Measurements from ENCODE around the gene S100A16.

The S100A16 gene

GRCh38 chr1:153587314-153587713 is 25.6 kb downstream of the S100A16 start:
- Histone ChIP-seq H2BK5ac (ENCODE audit: low read length) (no peak overlapping the region), H2BK120ac (ENCODE audit: low read depth, low read length) (no peak overlapping the region), H4K91ac (ENCODE audit: low read depth, low read length, poor library complexity) (no peak overlapping the region), H3K18ac (ENCODE audit: low read length) (peak overlapping the region; percentile 48), H3K14ac (ENCODE audit: low read length) (no peak overlapping the region), H3K4me1 (ENCODE audit: control insufficient read depth in 2 of 2, insufficient read depth in 1 of 2, low read depth in 1 of 2, low read length in 2 of 2) (peaks cover 3 to 5% of the 10 kb centered on the region in 2 donors), H3K27me3 (ENCODE audit: control insufficient read depth in 3 of 3, insufficient read depth in 3 of 3, low read depth in 1 of 3, low read length in 3 of 3) (no peaks in the 10 kb centered on the region), H3K79me1 (ENCODE audit: low read depth, low read length) (no peaks in the 10 kb centered on the region), H3K27ac (replicated peaks; ENCODE audit: low read length) (no peak overlapping the region), H3K9me3 (replicated peaks in 1 of 2; ENCODE audit: control insufficient read depth in 2 of 2, insufficient read depth in 1 of 2, low read depth in 1 of 2, low read length in 2 of 2) (no peaks in the 10 kb centered on the region), H2BK15ac (ENCODE audit: low read length) (no peak overlapping the region), H3K4ac (ENCODE audit: low read length) (no peak overlapping the region), H3K4me3 (ENCODE audit: low read length in 2 of 2) (no peak overlapping the region), H4K8ac (ENCODE audit: low read depth, low read length) (no peak overlapping the region), H3K4me2 (ENCODE audit: insufficient read depth, low read length, poor library complexity, severe bottlenecking) (no peak overlapping the region), H3K9ac (ENCODE audit: low read depth, low read length, poor library complexity) (no peak overlapping the region), H2AK5ac (ENCODE audit: low read depth, low read length) (no peak overlapping the region), H3K36me3 (replicated peaks in 1 of 2; ENCODE audit: control insufficient read depth in 2 of 2, insufficient read depth in 2 of 2, low read length in 2 of 2) (no peaks in the 10 kb centered on the region), H3K23ac (ENCODE audit: low read depth, low read length, poor library complexity) (no peak overlapping the region), H2BK12ac (ENCODE audit: low read length) (no peak overlapping the region), H2AFZ (ENCODE audit: low read length) (no peak overlapping the region)
- no peak for DNase-seq (ENCODE audit: low spot score)
- no CpG with 5 or more reads among the region's 5 CpGs for WGBS, 2 donors (ENCODE audit: extremely low coverage in 2 of 2, insufficient read length in 2 of 2, insufficient replicate concordance in 1 of 2)

- peaks cover 3 to 4% of the 10 kb centered on the region in 2 donors for H3K4me1 ChIP-seq (ENCODE audit: control insufficient read depth in 2 of 2, insufficient read depth in 1 of 2, low read depth in 1 of 2, low read length in 2 of 2)
These were observed 26.6 kb downstream of the S100A16 start for GRCh38 chr1:153586347-153586746.

GRCh38 chr1:153585006-153585405 is 27.9 kb downstream of the S100A16 start:
- no peak overlapping the region for H2AFZ ChIP-seq (ENCODE audit: low read length)
- no peaks in the 10 kb centered on the region for H3K36me3 ChIP-seq (replicated peaks in 1 of 2; ENCODE audit: control insufficient read depth in 2 of 2, insufficient read depth in 2 of 2, low read length in 2 of 2)
- H4K91ac ChIP-seq (ENCODE audit: low read depth, low read length, poor library complexity): no peak overlapping the region
- H3K4me3 ChIP-seq (ENCODE audit: low read length in 2 of 2): no peak overlapping the region
- H3K23ac ChIP-seq (ENCODE audit: low read depth, low read length, poor library complexity): no peak overlapping the region
- no peak overlapping the region for H2BK12ac ChIP-seq (ENCODE audit: low read length)
- H4K8ac ChIP-seq (ENCODE audit: low read depth, low read length): no peak overlapping the region
- no peak overlapping the region for H2BK15ac ChIP-seq (ENCODE audit: low read length)
- no CpG with 5 or more reads among the region's 1 CpG for WGBS, 2 donors (ENCODE audit: extremely low coverage in 2 of 2, insufficient read length in 2 of 2, insufficient replicate concordance in 1 of 2)
- H3K79me1 ChIP-seq (ENCODE audit: low read depth, low read length): no peaks in the 10 kb centered on the region
- H3K4ac ChIP-seq (ENCODE audit: low read length): no peak overlapping the region
- peaks cover 3 to 4% of the 10 kb centered on the region in 2 donors for H3K4me1 ChIP-seq (ENCODE audit: control insufficient read depth in 2 of 2, insufficient read depth in 1 of 2, low read depth in 1 of 2, low read length in 2 of 2)
- H2BK5ac ChIP-seq (ENCODE audit: low read length): no peak overlapping the region
- no peak overlapping the region for H2BK120ac ChIP-seq (ENCODE audit: low read depth, low read length)
- H3K27me3 ChIP-seq (ENCODE audit: control insufficient read depth in 3 of 3, insufficient read depth in 3 of 3, low read depth in 1 of 3, low read length in 3 of 3): no peaks in the 10 kb centered on the region
- no peak overlapping the region for H3K18ac ChIP-seq (ENCODE audit: low read length)
- no peak for DNase-seq (ENCODE audit: low spot score)
- H3K9me3 ChIP-seq (replicated peaks in 1 of 2; ENCODE audit: control insufficient read depth in 2 of 2, insufficient read depth in 1 of 2, low read depth in 1 of 2, low read length in 2 of 2): no peaks in the 10 kb centered on the region
- H2AK5ac ChIP-seq (ENCODE audit: low read depth, low read length): no peak overlapping the region
- H3K4me2 ChIP-seq (ENCODE audit: insufficient read depth, low read length, poor library complexity, severe bottlenecking): no peak overlapping the region
- no peak overlapping the region for H3K14ac ChIP-seq (ENCODE audit: low read length)
- H3K27ac ChIP-seq (replicated peaks; ENCODE audit: low read length): no peak overlapping the region
- no peak overlapping the region for H3K9ac ChIP-seq (ENCODE audit: low read depth, low read length, poor library complexity)

More at GRCh38 chr1:153586347-153586746, 26.6 kb downstream of the S100A16 start:
- Histone ChIP-seq H3K18ac (ENCODE audit: low read length) (no peak overlapping the region), H4K91ac (ENCODE audit: low read depth, low read length, poor library complexity) (no peak overlapping the region), H3K27ac (replicated peaks; ENCODE audit: low read length) (no peak overlapping the region), H3K4ac (ENCODE audit: low read length) (no peak overlapping the region), H3K79me1 (ENCODE audit: low read depth, low read length) (no peaks in the 10 kb centered on the region), H3K27me3 (ENCODE audit: control insufficient read depth in 3 of 3, insufficient read depth in 3 of 3, low read depth in 1 of 3, low read length in 3 of 3) (no peaks in the 10 kb centered on the region), H4K8ac (ENCODE audit: low read depth, low read length) (no peak overlapping the region), H2BK120ac (ENCODE audit: low read depth, low read length) (no peak overlapping the region), H2AK5ac (ENCODE audit: low read depth, low read length) (no peak overlapping the region), H3K4me3 (ENCODE audit: low read length in 2 of 2) (no peak overlapping the region), H3K36me3 (replicated peaks in 1 of 2; ENCODE audit: control insufficient read depth in 2 of 2, insufficient read depth in 2 of 2, low read length in 2 of 2) (no peaks in the 10 kb centered on the region), H3K14ac (ENCODE audit: low read length) (no peak overlapping the region), H3K4me2 (ENCODE audit: insufficient read depth, low read length, poor library complexity, severe bottlenecking) (no peak overlapping the region), H2BK12ac (ENCODE audit: low read length) (no peak overlapping the region), H2AFZ (ENCODE audit: low read length) (peak overlapping the region; percentile 75), H2BK15ac (ENCODE audit: low read length) (no peak overlapping the region), H3K23ac (ENCODE audit: low read depth, low read length, poor library complexity) (no peak overlapping the region), H3K9ac (ENCODE audit: low read depth, low read length, poor library complexity) (no peak overlapping the region), H3K9me3 (replicated peaks in 1 of 2; ENCODE audit: control insufficient read depth in 2 of 2, insufficient read depth in 1 of 2, low read depth in 1 of 2, low read length in 2 of 2) (no peaks in the 10 kb centered on the region), H2BK5ac (ENCODE audit: low read length) (no peak overlapping the region)
- DNase-seq (ENCODE audit: low spot score): no peak
- WGBS, 2 donors (ENCODE audit: extremely low coverage in 2 of 2, insufficient read length in 2 of 2, insufficient replicate concordance in 1 of 2): no CpG with 5 or more reads among the region's 1 CpG

GRCh38 chr1:153583976-153584375 is 29.0 kb downstream of the S100A16 start:
- WGBS, 2 donors (ENCODE audit: extremely low coverage in 2 of 2, insufficient read length in 2 of 2, insufficient replicate concordance in 1 of 2): no CpG with 5 or more reads among the region's 2 CpGs
- H3K4me1 ChIP-seq (ENCODE audit: control insufficient read depth in 2 of 2, insufficient read depth in 1 of 2, low read depth in 1 of 2, low read length in 2 of 2): peaks cover 5 to 7% of the 10 kb centered on the region in 2 donors
- H2BK12ac ChIP-seq (ENCODE audit: low read length): no peak overlapping the region
- no peak overlapping the region for H4K8ac ChIP-seq (ENCODE audit: low read depth, low read length)
- no peaks in the 10 kb centered on the region for H3K79me1 ChIP-seq (ENCODE audit: low read depth, low read length)
- H3K9ac ChIP-seq (ENCODE audit: low read depth, low read length, poor library complexity): no peak overlapping the region
- no peak overlapping the region for H3K4ac ChIP-seq (ENCODE audit: low read length)
- H3K27me3 ChIP-seq (ENCODE audit: control insufficient read depth in 3 of 3, insufficient read depth in 3 of 3, low read depth in 1 of 3, low read length in 3 of 3): no peaks in the 10 kb centered on the region
- no peak overlapping the region for H3K18ac ChIP-seq (ENCODE audit: low read length)
- H4K91ac ChIP-seq (ENCODE audit: low read depth, low read length, poor library complexity): no peak overlapping the region
- H3K4me3 ChIP-seq (ENCODE audit: low read length in 2 of 2): no peak overlapping the region
- H3K36me3 ChIP-seq (replicated peaks in 1 of 2; ENCODE audit: control insufficient read depth in 2 of 2, insufficient read depth in 2 of 2, low read length in 2 of 2): no peaks in the 10 kb centered on the region
- no peak overlapping the region for H2AK5ac ChIP-seq (ENCODE audit: low read depth, low read length)
- no peak overlapping the region for H3K14ac ChIP-seq (ENCODE audit: low read length)
- no peak overlapping the region for H2BK15ac ChIP-seq (ENCODE audit: low read length)
- no peak overlapping the region for H3K27ac ChIP-seq (replicated peaks; ENCODE audit: low read length)
- H3K4me2 ChIP-seq (ENCODE audit: insufficient read depth, low read length, poor library complexity, severe bottlenecking): no peak overlapping the region
- peak overlapping the region; percentile 23 for H2AFZ ChIP-seq (ENCODE audit: low read length)
- H3K9me3 ChIP-seq (replicated peaks in 1 of 2; ENCODE audit: control insufficient read depth in 2 of 2, insufficient read depth in 1 of 2, low read depth in 1 of 2, low read length in 2 of 2): no peaks in the 10 kb centered on the region
- no peak for DNase-seq (ENCODE audit: low spot score)
- no peak overlapping the region for H2BK120ac ChIP-seq (ENCODE audit: low read depth, low read length)
- H3K23ac ChIP-seq (ENCODE audit: low read depth, low read length, poor library complexity): no peak overlapping the region
- H2BK5ac ChIP-seq (ENCODE audit: low read length): no peak overlapping the region

Data from neuronal stem cell (in vitro differentiated cells).